Activated CD8-positive, alpha-beta memory T cell treated with anti-CD3 and anti-CD28 coated beads, Interleukin-2, amount 50 U/mL, for 24 hours (primary cell): Measurements from ENCODE around the gene SIGLEC1.

Experiments used
- DNase-seq: peaks from one replicate; pipeline ENCODE4 v3.0.0-alpha.2; 2020; ENCODE audit errors: extremely low read depth

The SIGLEC1 gene

DNA sequence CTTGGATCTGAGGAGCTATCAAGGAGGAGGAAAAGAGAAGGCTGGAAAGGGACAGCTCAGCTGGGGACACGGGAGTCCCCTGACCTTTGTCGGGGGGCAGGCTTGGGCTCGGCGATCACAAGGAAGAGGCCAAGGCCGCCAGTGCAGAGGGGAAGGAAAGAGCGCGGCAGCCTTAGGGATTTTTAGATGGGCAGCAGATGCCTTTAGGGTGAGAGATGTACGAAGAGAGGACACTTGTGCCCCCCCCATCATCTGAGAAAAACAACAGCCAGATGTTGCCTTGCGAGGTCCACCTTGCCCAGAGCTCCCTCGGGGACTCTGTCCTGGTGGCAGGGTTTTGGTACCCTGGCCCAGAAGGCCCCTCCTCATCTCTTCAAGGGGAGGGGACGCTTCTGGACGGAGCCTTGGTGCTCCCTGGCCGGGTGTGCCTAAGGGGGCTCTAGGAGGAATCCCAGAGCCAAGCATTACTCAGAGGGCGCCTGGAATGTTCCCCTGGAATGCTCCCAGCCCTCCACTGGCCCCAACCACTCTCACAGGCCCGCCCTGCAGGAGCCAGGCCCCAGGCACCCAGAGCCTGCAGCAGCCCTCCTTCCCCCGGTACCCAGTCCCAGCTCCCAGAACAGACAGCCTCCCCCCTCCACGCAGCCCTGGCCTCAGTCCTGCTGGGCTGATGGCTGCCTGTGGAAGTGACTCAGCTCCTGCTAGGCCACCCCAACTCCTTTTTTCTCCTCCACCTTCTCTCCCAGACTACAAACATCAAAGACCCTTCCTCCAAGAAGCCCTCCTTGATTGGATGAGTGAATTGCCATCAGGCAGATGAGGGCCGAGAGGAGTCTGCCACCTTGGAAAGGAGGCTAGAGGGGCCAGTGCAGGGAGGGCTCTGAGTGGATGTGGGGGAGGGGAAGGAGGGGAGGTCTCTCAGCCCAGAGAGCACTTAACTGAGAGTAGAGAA is 32.4 kb downstream of the SIGLEC1 start:
- DNase-seq = no peak

DNA sequence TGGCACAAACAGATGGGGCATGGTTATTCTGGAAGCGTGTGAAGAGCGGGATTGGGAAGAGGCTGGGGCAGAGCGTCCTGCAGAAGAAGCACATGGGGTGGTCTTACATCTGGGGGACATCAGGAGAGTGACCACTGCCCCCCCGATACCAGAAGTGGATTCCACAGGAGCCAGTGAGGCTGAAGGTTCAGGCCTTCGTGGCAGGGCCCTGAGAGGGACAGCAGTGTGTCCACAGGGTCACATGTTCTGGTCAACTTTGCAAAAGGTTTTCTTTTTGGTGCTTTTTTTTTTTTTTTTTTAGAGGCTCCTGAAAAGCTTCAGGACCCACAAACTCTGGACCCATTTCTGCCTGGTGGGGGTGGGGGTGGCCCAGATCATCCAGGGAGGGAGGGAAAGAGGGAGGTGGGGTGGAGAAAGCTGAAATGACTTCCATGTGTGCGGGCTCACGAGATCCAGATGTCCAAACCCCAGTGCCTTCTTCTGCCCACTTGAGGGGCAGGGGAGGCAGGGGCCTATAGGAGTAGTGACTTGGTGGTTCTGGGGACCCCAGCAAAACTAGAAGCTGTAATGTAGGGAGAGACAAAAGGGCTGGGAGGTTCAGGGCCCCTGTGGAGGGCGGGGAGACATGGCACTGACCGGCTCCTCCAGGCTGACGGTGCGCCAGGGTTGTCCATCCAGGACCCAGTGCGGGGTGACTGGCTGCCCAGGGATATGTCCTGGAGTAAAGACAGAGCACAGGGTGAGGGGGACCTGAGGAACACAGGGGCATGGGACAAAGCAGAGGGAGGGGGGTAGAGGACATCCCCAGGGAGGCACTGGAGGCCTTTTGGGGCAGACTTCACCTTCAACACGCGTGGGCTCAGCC is 33.3 kb downstream of the SIGLEC1 start:
- DNase-seq = no peak

DNA sequence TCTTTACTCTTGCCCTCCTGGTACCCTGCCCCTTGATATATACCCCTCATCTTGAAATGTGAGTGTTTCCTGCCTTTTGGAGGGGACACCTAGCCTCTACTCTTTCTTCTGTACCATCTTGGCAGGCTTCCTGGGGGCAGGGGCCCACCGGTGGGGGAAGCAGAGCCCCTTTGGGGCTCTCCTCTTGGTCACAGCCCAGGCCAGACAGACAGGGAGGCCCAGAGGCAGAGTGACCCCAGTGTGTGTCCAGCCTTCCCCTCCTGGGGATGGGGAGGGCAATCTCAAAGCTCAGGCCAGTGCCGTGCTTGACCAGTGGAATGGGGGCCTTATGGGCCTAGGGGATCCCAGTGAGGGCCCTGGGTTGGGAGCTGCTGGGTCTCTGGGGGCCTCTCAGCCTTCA is 34.2 kb downstream of the SIGLEC1 start:
- no peak for DNase-seq

DNA sequence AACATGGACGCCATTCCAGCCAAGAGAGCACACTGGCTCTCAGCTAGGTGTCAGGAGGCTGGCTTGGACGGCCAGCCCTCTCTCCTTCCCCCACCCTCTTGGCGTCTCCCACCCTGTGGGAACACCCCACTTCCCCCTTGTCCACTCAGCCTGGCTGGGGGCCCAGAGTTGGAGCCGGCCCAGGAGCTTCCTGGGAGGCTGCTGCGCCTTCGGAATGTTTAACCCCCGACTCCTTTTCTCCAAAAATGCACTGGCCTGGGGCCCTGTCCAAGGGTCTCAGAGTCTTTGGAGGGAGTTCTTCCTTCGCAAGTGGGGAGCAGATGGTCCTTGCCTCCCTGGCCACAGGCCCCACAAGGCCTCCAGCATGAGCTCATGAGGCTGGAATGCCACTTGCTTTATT is 34.7 kb downstream of the SIGLEC1 start:
- DNase-seq = no peak

DNA sequence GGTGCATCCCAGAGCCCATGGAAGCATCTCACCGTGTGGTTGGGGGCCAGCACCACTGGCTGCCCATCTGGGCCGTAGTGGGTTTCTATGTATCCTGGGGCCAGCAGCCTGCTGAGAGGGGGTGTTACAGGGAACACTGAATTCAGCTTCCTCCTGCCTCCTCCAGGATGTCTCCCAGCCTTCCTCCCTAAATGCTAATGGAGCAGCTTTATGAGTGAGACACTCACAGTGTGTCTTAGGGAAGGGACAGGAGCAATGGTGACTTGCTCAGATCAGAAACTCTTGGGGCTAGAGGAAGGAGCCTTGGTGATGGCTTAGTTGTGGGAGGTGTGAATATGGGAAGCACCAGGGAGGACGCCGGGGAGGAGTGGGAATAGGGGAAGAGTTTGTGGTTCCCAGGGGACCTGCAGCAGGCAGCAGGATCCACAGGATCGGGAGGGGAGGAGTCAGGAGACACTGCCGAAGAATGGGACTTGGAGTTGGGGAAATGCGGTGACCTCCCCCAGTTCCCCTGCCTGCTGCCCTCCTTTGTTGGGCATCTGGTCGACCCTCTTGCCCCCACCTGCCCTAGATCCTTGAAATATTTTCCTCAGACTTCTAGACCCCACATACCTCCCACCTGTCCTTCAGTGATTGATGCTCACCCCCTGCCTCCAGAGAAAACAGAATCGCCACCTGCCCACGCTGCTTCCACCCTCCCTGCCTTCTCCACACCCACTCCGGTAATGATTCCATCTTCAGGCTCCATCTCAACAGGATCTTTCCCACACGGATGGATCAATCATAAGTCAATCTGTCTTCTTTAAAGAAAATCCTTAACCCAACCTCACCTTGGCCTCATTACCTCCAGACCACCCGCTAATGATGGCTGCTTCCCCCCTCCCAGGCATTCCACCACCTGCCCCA is 37.2 kb downstream of the SIGLEC1 start:
- no peak for DNase-seq

DNA sequence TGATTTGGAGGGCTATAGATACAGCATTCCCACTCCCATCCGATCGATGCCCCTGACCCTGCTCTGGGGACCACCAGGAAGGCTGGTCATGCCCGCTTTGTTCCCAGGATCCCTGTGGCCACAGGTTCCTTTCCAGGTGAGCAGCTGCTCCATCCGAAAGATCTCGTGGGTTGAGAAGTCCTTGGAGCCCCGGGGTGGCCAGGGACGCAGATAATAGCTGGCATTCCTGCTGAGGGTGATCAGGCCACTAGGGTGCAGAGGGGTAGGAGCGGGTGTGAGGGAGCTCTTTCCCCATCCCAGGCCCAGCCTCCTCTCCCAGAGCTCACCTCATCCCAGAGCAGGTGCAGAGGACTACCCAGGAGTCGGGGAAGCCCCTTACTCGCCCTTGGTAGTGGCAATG is 38.0 kb downstream of the SIGLEC1 start:
- no peak for DNase-seq

DNA sequence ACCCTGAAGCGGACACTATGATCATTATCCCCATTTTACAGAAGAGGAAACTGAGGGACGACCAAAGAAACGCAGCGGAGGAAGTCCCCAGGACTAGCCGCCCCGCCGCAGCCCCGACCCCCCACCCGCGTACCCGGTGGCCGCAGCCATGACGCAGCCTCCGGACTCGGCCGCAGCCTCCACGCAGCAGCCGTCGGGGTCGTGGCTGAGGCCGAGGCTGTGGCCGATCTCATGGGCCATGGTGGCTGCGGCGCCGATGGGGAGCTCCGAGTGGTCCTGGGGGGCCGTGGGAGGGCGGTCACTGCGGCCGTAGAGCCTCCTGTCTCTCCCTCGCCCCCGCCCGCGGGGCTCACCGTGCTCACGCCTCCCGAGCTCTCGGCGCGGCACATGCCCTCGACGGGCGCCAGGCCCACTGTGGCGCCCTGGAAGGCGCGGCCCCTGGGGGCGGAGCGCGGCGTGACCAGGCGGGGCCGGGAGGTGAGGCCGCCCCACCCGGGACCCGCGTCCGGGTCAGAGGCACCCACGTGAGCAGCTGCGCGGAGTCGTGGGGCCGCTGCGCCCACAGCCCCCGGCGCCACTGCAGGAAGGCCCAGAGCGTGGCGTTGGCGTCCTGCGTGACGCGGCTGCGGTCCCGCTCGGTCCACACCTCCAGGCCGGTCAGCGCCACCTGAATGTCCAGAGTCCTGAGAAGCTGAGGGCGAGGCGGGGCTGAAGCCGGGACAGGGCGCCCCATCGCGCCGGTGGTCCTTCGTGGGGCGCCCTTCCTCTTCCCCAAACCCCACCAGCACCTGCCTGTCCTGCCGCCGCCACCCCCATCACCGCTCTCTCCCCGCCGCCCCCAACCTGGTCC is 39.0 kb downstream of the SIGLEC1 start:
- DNase-seq = no peak

DNA sequence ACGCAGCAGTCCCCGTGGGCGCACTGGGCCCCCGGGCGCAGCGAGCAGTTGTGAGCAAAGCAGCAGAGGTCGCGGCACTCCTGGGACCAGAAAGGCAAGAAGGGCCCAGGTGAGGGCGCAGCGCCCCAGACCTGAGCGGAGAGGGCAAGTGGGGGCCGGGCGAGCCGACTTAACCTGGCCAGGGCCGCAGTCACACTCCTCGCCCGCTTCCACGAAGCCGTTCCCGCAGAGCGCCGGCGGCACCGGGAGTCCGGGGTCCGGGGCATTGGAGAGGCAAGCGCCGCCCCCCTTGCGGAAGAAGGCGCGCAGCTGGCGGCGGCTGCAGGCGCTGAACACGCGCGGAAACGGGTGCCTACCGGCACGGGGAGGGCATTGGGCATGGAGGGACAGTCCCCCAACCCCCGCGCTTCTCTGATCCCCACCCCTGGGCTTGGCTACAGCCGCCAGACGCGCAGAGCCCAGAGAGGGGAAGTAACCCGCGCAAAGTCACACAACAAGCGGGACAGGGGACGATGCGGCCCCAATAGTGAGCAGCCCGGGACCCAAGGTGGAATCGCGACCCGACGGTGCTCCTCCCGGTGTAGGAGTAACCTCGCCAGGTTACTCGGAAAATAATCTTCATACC is 39.7 kb downstream of the SIGLEC1 start:
- DNase-seq = no peak

DNA sequence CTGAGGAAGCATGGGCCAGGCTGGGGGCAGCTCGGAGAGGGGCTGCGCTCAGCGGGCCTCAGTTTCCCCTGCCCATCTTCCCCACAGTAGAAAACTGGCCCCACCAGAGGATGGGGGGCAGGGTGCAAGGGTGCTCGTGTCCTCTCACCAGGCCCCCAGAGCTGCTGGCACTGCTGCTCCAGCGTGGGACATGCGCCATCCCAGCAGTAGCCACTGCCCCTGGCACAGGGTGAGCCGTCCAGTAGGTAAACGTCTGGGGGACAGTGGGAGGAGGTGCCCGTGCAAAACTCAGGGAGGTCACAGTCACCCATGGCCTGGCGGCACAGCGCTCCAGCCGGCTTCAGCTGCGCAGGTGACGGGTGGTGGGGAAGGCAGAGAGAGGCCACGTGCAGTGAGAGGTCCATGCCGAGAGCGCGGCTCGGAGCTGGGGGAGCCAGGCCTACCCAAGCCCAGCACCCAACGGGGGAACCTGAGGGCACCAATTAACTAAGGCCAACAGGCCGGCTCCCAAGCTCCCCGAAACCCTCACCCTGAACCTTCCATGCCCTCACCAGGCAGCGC is 40.3 kb downstream of the SIGLEC1 start:
- no peak for DNase-seq

DNA sequence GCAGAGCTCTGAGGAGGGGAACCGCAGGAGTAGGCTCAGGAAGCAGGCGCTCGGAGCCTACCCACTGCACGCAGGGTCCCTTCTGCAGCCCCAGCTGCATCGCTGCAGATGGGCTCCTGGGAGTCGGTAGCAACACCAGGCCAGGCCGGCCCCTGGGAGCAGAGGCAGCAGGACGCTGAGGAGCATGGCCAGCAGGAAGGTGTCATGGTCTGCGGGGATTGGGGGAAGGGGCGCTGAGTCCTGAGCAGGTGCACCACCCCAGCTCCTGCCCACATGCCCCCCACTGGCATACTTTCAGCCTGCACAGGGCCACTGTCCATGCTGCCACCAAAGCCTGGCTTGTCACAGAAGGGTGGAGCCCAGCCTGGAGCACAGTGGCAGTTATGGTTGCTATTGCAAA is 41.5 kb downstream of the SIGLEC1 start:
- no peak for DNase-seq

DNA sequence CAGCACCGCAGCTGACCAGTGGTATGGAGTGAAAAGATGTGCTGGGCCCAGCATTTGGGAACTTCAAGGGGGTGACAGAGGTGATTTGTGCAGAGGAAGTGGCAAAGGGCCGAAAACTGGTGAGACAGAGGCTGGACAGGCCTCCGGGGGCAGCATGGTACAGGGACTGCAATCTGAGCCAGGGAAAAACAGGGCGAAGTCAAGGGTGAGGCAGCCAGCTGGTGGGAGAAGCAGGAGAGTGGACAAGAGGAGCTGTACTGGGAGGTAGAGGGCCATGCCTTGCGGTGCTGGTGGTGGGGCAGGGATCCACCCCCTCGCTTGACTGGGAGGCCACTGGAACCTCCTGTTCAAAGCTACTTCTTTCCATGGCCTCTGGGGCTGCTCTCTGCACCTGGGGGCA is 41.9 kb downstream of the SIGLEC1 start:
- DNase-seq = no peak

DNA sequence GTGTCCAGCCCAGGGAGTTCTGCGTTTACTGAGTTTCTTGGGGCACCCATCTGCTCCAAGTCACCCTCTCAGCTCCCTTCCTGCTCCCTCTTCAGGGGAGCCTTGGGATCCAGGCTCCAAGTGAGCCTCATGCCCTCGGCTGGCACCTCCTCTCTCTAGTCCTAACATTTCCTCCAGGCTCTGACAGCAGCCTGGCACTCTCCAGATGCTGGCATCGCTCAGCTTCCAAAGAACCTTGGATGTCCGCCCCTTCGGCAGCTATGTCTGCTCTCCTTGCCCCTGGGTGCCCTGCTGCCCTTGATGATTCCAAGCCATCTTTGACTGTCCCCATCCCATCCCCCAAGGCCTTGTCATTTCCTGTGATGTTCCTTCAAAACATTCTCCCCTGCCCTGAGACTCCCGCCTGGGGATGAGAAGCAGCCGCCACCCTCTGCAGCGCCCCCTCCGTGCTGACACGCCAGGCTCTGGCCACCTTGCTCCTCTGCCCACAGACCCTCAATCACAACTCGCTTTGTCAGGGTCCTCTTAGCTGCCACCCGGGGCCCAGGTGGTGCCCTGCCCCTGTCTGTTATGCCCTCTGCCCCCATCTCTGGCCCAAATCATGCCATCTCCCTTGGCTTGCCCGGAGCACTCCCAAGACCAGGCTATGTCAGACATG is 42.6 kb downstream of the SIGLEC1 start:
- no peak for DNase-seq

DNA sequence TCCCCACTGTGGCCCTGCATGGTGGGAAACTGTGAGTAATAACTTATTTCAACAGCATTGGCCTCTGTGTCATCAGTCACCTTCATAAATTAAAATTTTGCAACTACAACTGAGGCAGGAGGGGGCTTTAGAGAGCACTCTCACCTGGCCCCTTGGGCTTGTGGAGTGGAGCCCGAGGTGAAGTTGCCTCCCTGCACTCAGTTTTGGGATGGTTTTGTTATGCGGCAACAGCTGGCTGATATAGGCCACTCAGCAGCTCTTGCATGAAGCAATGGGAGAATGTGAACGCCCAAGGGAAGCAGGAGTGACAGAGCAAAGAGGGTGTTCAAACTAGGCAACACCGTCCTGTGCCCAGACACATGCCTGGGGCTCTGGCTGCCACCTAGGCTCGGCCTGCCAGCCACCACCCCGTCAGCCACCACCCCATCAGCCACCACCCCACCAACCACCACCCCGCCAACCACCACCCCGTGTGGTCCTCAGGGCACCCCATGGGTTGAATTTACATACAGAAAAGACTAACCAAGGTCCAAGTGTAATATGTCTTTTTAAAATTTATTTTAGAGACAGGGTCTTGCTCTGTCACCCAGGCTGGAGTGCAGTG is 44.9 kb downstream of the SIGLEC1 start:
- no peak for DNase-seq

DNA sequence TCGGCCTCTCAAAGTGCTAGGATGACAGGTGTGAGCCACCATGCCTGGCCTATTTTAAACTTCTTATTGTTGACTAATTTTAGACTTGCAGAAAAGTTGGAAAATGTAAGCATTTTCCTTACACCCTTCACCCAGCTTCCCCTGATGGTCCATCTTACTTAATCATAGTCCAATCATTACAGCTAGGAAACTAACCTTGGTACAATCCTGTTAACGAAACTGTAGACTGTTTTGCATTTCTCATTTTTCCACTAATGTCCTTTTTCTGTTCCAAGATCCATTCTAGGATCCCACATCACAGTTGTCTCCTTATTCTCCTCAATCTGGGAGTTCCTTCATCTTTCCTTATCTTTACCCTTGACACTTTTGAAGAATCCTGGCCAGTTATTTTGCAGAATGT is 48.5 kb downstream of the SIGLEC1 start:
- DNase-seq = no peak

DNA sequence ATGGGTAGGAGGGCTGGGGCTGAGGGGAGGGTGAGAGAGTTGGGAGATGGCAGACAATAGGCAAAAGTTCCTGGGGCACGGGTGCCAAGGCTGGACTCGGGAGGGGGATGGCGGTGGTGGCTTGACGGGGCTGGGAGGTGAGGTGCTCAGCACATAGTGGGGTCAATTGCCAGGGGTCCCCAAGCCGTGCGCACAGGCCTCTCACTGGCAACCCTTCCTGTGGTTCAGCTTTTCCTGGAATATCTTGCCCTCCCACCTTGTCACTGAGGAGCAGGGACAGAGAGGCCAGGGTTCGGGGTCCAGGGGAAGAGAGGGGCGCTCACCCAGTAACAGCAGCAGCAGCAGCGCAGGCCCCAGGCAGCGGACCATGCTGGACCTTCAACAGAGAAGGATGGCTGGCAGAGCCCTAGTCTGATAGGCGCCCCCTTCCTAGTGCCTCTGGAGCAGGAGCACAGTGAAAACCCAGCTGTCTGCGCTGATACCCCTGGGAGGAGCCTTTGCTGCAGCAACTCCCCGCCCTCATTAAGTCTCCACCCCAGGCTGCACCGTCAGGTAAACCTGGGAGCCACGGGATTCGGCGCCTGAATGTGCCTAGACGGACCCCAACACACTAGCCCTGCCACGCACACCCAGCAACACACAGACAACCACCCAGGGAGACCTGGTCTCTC is 49.2 kb downstream of the SIGLEC1 start, which contains the start of gene GFRA4:
Gene GFRA4 (minus strand): TSS at position 369 of the 671 bp plus-strand sequence. CDS start 0 bp downstream, at position 369.
- no peak for DNase-seq
